GM23338 (cell line): ENCODE measurements around the gene CDKL1. TPM values are rescaled to one million over a fixed set of nuclear protein-coding genes. Genes with fewer than 3 reads are reported as not detected.

Source experiments
- ATAC-seq: fragments of 200-7000 bp; cut with Tn5 transposase; 3 replicates; pipeline ENCODE4 v1.9.1; 2020
- DNase-seq: peaks from one replicate; pipeline ENCODE4 v3.0.0-alpha.2; 2015; ENCODE audit warnings: low spot score
- H2AFZ ChIP-seq: fragments of 200-600 bp; sonication (generic); 2 replicates; pipeline ENCODE4 v1.8.0; 2016; ENCODE audit warnings: antibody characterized with exemption, mild to moderate bottlenecking, moderate library complexity
- H3F3A ChIP-seq: fragments of 200-600 bp; sonication (generic); replicated peaks from 2 replicates; pipeline ENCODE4 v1.8.0; 2017; ENCODE audit warnings: antibody characterized with exemption, mixed run types, low read depth
- H3K27ac ChIP-seq: fragments of 200-600 bp; sonication (generic); 2 replicates; pipeline ENCODE4 v1.6.1; 2016; ENCODE audit warnings: low read depth
- H3K27me3 ChIP-seq: fragments of 200-600 bp; sonication (generic); 2 replicates; pipeline ENCODE4 v1.8.0; 2016; ENCODE audit warnings: mild to moderate bottlenecking, mixed run types, moderate library complexity; ENCODE audit not compliant: insufficient read depth
- H3K36me3 ChIP-seq: fragments of 200-600 bp; sonication (generic); 2 replicates; pipeline ENCODE4 v1.8.0; 2016; ENCODE audit warnings: mild to moderate bottlenecking; ENCODE audit not compliant: insufficient read depth
- H3K4me1 ChIP-seq: fragments of 200-600 bp; sonication (generic); 2 replicates; pipeline ENCODE4 v1.8.0; 2016; ENCODE audit warnings: mild to moderate bottlenecking, moderate library complexity; ENCODE audit not compliant: insufficient read depth
- H3K4me2 ChIP-seq: fragments of 200-600 bp; sonication (generic); 2 replicates; pipeline ENCODE4 v1.7.1; 2017; ENCODE audit warnings: mixed run types
- H3K4me3 ChIP-seq: fragments of 200-600 bp; sonication (generic); 2 replicates; pipeline ENCODE4 v1.6.1; 2016; ENCODE audit warnings: mixed run types
- H3K79me2 ChIP-seq: fragments of 200-600 bp; sonication (generic); replicated peaks from 2 replicates; pipeline ENCODE4 v1.8.0; 2017; ENCODE audit warnings: mild to moderate bottlenecking; ENCODE audit not compliant: insufficient read depth
- H3K9me2 ChIP-seq: fragments of 200-600 bp; sonication (generic); 2 replicates; pipeline ENCODE4 v1.8.0; 2017; ENCODE audit not compliant: insufficient read depth
- H4K20me1 ChIP-seq: fragments of 200-600 bp; sonication (generic); replicated peaks from 2 replicates; pipeline ENCODE4 v1.8.0; 2017; ENCODE audit warnings: mild to moderate bottlenecking; ENCODE audit not compliant: insufficient read depth
- H3K27ac Mint-ChIP-seq: 2 replicates; pipeline ENCODE4 v1.8.0; 2020; ENCODE audit warnings: inconsistent platforms, mild to moderate bottlenecking, moderate library complexity, mixed read lengths
- H3K27me3 Mint-ChIP-seq: 3 replicates; pipeline ENCODE4 v1.8.0; 2022; ENCODE audit warnings: low read depth, mild to moderate bottlenecking, moderate library complexity, mixed read lengths, inconsistent platforms; ENCODE audit not compliant: insufficient read depth, poor library complexity
- H3K36me3 Mint-ChIP-seq: 3 replicates; pipeline ENCODE4 v1.8.0; 2021; ENCODE audit warnings: low read depth, mild to moderate bottlenecking, inconsistent platforms, moderate library complexity, mixed read lengths
- H3K4me1 Mint-ChIP-seq: 3 replicates; pipeline ENCODE4 v1.8.0; 2020; ENCODE audit warnings: mild to moderate bottlenecking, inconsistent platforms, mixed read lengths
- H3K4me3 Mint-ChIP-seq: 3 replicates; pipeline ENCODE4 v1.8.0; 2021; ENCODE audit warnings: moderate library complexity, mild to moderate bottlenecking, inconsistent platforms, mixed read lengths
- H3K9me3 Mint-ChIP-seq: 3 replicates; pipeline ENCODE4 v1.8.0; 2020; ENCODE audit warnings: moderate library complexity, mild to moderate bottlenecking, inconsistent platforms, mixed read lengths
- CREB1 ChIP-seq: fragments of 250-450 bp; sonication (Bioruptor Pico); IDR thresholded peaks from 2 replicates; pipeline ENCODE4 v1.5.0; 2020; ENCODE audit warnings: low read depth, mild to moderate bottlenecking, moderate library complexity
- EZH2 ChIP-seq: fragments of 200-600 bp; sonication (generic); IDR thresholded peaks from one replicate; pipeline ENCODE4 v1.8.0; 2017; ENCODE audit warnings: antibody characterized with exemption, mild to moderate bottlenecking, low read depth; ENCODE audit not compliant: unreplicated experiment
- EZH2phosphoT487 ChIP-seq: fragments of 200-600 bp; sonication (generic); IDR thresholded peaks from one replicate; pipeline ENCODE4 v1.8.1; 2018; ENCODE audit warnings: antibody characterized with exemption; ENCODE audit not compliant: unreplicated experiment
- NANOG ChIP-seq: IDR thresholded peaks from 2 replicates; pipeline ENCODE4 v1.6.1; 2016; ENCODE audit warnings: antibody characterized with exemption, borderline replicate concordance
- STAT1 ChIP-seq: IDR thresholded peaks from one replicate; pipeline ENCODE4 v1.6.1; 2016; ENCODE audit warnings: antibody characterized with exemption; ENCODE audit not compliant: unreplicated experiment
- ZNF331 ChIP-seq: fragments of 250-450 bp; sonication (Bioruptor Pico); IDR thresholded peaks from 2 replicates; pipeline ENCODE4 v1.5.0; 2020; ENCODE audit warnings: low read depth, mild to moderate bottlenecking, moderate library complexity
- polyA plus RNA-seq: library from polyadenylated mRNA; unstranded; fragments of >200 nt; fragmentation: Nextera tagmentation; extraction: Ambion mirVana; gene quantifications from 2 replicates; pipeline ENCODE4 v1.2.1, GENCODE V29; 2016
- total RNA-seq: library from RNA; depleted of rRNA; stranded (reverse); fragments of >200 nt; shearing (Covaris generic); gene quantifications from 2 replicates; pipeline ENCODE4 v1.2.3, GENCODE V29; 2014
- TF ChIP-seq, protein P1 (sequence below), 2 experiments: fragments of 200-600 bp in 1 of 2; sonication (generic) in 1 of 2; conservative IDR thresholded peaks; 2 replicates each; pipeline versions ENCODE4 v1.5.1 to v1.6.1; 2016 to 2017; ENCODE audit warnings: antibody characterized with exemption in 2 of 2, low read depth in 2 of 2, mild to moderate bottlenecking in 2 of 2, moderate library complexity in 1 of 2
- TF ChIP-seq, protein P2 (sequence below): IDR thresholded peaks from one replicate; pipeline ENCODE4 v1.6.1; 2018; ENCODE audit warnings: antibody characterized with exemption; ENCODE audit not compliant: unreplicated experiment
- TF ChIP-seq, protein P3 (sequence below): fragments of 250-450 bp; sonication (Bioruptor Pico); IDR thresholded peaks from 2 replicates; pipeline ENCODE4 v1.5.0; 2020; ENCODE audit warnings: mild to moderate bottlenecking, moderate library complexity

CDKL1 gene
- total and polyA plus RNA-seq, 2 experiments from 2014 or later = 0.52 TPM

DNA sequence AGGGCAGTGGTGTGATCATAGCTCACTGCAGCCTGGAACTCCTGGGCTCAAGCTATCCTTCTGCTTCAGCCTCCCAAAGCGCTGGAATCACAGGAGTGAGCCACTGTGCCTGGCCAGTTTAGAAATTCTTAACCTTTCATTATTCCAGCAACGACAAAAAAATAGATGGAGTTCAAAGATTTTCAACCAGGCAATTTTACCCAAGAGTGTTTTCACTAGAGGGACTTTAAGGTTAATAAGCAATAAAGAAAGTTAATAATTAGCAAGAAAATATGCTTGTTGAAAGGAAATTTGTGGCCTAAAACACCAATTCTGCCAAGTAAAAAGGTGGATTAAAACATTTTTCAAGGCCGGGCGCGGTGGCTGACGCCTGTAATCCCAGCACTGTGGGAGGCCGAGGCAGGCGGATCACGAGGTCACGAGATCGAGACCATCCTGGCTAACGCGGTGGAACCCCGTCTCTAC is 14.8 kb downstream of the CDKL1 start (continued):
- TF ChIP-seq, protein P1, sequence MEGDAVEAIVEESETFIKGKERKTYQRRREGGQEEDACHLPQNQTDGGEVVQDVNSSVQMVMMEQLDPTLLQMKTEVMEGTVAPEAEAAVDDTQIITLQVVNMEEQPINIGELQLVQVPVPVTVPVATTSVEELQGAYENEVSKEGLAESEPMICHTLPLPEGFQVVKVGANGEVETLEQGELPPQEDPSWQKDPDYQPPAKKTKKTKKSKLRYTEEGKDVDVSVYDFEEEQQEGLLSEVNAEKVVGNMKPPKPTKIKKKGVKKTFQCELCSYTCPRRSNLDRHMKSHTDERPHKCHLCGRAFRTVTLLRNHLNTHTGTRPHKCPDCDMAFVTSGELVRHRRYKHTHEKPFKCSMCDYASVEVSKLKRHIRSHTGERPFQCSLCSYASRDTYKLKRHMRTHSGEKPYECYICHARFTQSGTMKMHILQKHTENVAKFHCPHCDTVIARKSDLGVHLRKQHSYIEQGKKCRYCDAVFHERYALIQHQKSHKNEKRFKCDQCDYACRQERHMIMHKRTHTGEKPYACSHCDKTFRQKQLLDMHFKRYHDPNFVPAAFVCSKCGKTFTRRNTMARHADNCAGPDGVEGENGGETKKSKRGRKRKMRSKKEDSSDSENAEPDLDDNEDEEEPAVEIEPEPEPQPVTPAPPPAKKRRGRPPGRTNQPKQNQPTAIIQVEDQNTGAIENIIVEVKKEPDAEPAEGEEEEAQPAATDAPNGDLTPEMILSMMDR (conservative IDR thresholded peaks at IDR 0.05; ENCODE audit: low read depth in 2 of 2) = no peak
- TF ChIP-seq, protein P2, sequence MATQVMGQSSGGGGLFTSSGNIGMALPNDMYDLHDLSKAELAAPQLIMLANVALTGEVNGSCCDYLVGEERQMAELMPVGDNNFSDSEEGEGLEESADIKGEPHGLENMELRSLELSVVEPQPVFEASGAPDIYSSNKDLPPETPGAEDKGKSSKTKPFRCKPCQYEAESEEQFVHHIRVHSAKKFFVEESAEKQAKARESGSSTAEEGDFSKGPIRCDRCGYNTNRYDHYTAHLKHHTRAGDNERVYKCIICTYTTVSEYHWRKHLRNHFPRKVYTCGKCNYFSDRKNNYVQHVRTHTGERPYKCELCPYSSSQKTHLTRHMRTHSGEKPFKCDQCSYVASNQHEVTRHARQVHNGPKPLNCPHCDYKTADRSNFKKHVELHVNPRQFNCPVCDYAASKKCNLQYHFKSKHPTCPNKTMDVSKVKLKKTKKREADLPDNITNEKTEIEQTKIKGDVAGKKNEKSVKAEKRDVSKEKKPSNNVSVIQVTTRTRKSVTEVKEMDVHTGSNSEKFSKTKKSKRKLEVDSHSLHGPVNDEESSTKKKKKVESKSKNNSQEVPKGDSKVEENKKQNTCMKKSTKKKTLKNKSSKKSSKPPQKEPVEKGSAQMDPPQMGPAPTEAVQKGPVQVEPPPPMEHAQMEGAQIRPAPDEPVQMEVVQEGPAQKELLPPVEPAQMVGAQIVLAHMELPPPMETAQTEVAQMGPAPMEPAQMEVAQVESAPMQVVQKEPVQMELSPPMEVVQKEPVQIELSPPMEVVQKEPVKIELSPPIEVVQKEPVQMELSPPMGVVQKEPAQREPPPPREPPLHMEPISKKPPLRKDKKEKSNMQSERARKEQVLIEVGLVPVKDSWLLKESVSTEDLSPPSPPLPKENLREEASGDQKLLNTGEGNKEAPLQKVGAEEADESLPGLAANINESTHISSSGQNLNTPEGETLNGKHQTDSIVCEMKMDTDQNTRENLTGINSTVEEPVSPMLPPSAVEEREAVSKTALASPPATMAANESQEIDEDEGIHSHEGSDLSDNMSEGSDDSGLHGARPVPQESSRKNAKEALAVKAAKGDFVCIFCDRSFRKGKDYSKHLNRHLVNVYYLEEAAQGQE = no peak

DNA sequence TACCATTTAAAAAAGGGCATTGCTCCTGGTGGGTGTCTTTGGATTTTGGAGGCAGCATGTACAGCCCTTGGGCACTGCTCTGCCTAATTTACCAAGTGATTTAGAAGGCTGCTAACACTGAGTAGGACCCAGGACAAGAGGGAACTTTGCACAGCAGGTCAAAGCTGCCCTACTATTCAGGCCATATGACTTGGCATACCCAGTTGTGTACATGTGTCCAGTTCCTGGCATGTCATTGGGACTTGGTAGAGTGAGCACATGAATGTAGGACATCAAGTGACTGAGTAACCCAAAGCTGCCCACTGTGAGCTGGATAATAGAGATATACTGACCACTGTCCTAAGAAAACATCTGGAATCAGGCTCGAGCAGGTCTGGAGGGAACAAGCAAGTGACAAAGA is 15.7 kb downstream of the CDKL1 start:
- peaks cover 3% of the 10 kb centered on the region for H3K27me3 Mint-ChIP-seq

DNA sequence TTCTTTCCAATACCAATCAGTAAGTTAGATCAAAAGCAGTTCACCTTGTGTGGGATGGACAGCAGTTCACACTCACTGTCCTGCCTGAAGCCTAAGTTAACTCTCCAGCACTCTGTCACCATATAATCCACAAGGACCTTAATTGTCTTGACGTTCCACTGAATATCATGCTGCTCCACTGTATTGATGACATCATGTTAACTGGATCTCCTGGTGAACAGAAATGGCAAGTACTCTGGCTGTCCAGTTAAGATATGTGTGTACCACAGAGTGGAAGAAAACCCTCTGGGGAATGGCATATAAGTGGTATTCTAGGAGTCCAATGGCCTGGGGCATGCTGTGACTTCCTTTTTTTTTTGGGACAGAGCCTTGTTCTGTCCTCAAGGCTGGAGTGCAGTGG is 16.2 kb downstream of the CDKL1 start:
- Histone ChIP-seq H3K9me2 (no peaks in the 10 kb centered on the region), H2AFZ (no peak overlapping the region), H3K79me2 (no peaks in the 10 kb centered on the region), H3F3A (no peaks in the 10 kb centered on the region), H3K36me3 (no peaks in the 10 kb centered on the region), H3K4me3 (no peak overlapping the region), H3K27ac (no peak overlapping the region), H4K20me1 (no peaks in the 10 kb centered on the region), H3K4me1 (no peaks in the 10 kb centered on the region), H3K4me2 (no peak overlapping the region), H3K27me3 (no peaks in the 10 kb centered on the region)
- DNase-seq (no peak), ATAC-seq (no peak)
- H3K27ac Mint-ChIP-seq = no peak overlapping the region
- H3K36me3 Mint-ChIP-seq = no peaks in the 10 kb centered on the region
- no peak overlapping the region for H3K4me3 Mint-ChIP-seq
- no peaks in the 10 kb centered on the region; the same call in 2 of the 3 replicates for H3K9me3 Mint-ChIP-seq
- H3K27me3 Mint-ChIP-seq = peaks cover 3% of the 10 kb centered on the region
- no peaks in the 10 kb centered on the region for H3K4me1 Mint-ChIP-seq
- no peak for TF ChIP-seq EZH2phosphoT487
- TF ChIP-seq, protein P3, sequence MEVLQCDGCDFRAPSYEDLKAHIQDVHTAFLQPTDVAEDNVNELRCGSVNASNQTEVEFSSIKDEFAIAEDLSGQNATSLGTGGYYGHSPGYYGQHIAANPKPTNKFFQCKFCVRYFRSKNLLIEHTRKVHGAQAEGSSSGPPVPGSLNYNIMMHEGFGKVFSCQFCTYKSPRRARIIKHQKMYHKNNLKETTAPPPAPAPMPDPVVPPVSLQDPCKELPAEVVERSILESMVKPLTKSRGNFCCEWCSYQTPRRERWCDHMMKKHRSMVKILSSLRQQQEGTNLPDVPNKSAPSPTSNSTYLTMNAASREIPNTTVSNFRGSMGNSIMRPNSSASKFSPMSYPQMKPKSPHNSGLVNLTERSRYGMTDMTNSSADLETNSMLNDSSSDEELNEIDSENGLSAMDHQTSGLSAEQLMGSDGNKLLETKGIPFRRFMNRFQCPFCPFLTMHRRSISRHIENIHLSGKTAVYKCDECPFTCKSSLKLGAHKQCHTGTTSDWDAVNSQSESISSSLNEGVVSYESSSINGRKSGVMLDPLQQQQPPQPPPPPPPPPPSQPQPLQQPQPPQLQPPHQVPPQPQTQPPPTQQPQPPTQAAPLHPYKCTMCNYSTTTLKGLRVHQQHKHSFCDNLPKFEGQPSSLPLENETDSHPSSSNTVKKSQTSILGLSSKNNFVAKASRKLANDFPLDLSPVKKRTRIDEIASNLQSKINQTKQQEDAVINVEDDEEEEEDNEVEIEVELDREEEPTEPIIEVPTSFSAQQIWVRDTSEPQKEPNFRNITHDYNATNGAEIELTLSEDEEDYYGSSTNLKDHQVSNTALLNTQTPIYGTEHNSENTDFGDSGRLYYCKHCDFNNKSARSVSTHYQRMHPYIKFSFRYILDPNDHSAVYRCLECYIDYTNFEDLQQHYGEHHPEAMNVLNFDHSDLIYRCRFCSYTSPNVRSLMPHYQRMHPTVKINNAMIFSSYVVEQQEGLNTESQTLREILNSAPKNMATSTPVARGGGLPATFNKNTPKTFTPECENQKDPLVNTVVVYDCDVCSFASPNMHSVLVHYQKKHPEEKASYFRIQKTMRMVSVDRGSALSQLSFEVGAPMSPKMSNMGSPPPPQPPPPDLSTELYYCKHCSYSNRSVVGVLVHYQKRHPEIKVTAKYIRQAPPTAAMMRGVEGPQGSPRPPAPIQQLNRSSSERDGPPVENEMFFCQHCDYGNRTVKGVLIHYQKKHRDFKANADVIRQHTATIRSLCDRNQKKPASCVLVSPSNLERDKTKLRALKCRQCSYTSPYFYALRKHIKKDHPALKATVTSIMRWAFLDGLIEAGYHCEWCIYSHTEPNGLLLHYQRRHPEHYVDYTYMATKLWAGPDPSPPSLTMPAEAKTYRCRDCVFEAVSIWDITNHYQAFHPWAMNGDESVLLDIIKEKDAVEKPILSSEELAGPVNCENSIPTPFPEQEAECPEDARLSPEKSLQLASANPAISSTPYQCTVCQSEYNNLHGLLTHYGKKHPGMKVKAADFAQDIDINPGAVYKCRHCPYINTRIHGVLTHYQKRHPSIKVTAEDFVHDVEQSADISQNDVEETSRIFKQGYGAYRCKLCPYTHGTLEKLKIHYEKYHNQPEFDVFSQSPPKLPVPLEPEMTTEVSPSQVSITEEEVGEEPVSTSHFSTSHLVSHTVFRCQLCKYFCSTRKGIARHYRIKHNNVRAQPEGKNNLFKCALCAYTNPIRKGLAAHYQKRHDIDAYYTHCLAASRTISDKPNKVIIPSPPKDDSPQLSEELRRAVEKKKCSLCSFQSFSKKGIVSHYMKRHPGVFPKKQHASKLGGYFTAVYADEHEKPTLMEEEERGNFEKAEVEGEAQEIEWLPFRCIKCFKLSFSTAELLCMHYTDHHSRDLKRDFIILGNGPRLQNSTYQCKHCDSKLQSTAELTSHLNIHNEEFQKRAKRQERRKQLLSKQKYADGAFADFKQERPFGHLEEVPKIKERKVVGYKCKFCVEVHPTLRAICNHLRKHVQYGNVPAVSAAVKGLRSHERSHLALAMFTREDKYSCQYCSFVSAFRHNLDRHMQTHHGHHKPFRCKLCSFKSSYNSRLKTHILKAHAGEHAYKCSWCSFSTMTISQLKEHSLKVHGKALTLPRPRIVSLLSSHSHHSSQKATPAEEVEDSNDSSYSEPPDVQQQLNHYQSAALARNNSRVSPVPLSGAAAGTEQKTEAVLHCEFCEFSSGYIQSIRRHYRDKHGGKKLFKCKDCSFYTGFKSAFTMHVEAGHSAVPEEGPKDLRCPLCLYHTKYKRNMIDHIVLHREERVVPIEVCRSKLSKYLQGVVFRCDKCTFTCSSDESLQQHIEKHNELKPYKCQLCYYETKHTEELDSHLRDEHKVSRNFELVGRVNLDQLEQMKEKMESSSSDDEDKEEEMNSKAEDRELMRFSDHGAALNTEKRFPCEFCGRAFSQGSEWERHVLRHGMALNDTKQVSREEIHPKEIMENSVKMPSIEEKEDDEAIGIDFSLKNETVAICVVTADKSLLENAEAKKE (CRISPR knock-in tag) = no peak
- no peak for TF ChIP-seq EZH2

More for the DNA sequence above, 15.7 kb downstream of the CDKL1 start:
- Mint-ChIP-seq H3K4me3 (no peak overlapping the region), H3K36me3 (no peaks in the 10 kb centered on the region), H3K9me3 (no peaks in the 10 kb centered on the region; the same call in 2 of the 3 replicates), H3K4me1 (no peaks in the 10 kb centered on the region), H3K27ac (no peak overlapping the region)
- Histone ChIP-seq H3K79me2 (no peaks in the 10 kb centered on the region), H3F3A (no peaks in the 10 kb centered on the region), H3K9me2 (no peaks in the 10 kb centered on the region), H3K4me2 (no peak overlapping the region), H4K20me1 (no peaks in the 10 kb centered on the region), H3K36me3 (no peaks in the 10 kb centered on the region), H3K27ac (no peak overlapping the region), H3K27me3 (no peaks in the 10 kb centered on the region), H3K4me3 (no peak overlapping the region), H3K4me1 (no peaks in the 10 kb centered on the region), H2AFZ (no peak overlapping the region)
- DNase-seq (no peak), ATAC-seq (no peak)
- TF ChIP-seq CREB1 (no peak), NANOG (no peak), STAT1 (no peak), ZNF331 (CRISPR knock-in tag) (no peak), EZH2phosphoT487 (no peak)
